Measurements from ENCODE around the gene NAA25.

- no peak for TF ChIP-seq ZNF217 (CRISPR knock-in tag; IDR thresholded peaks at IDR 0.05)
- TF ChIP-seq, protein P1, sequence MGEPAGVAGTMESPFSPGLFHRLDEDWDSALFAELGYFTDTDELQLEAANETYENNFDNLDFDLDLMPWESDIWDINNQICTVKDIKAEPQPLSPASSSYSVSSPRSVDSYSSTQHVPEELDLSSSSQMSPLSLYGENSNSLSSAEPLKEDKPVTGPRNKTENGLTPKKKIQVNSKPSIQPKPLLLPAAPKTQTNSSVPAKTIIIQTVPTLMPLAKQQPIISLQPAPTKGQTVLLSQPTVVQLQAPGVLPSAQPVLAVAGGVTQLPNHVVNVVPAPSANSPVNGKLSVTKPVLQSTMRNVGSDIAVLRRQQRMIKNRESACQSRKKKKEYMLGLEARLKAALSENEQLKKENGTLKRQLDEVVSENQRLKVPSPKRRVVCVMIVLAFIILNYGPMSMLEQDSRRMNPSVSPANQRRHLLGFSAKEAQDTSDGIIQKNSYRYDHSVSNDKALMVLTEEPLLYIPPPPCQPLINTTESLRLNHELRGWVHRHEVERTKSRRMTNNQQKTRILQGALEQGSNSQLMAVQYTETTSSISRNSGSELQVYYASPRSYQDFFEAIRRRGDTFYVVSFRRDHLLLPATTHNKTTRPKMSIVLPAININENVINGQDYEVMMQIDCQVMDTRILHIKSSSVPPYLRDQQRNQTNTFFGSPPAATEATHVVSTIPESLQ (CRISPR knock-in tag; IDR thresholded peaks at IDR 0.05) = no peak
- no peak for TF ChIP-seq ZBED1 (IDR thresholded peaks at IDR 0.05)
- no peak for TF ChIP-seq PREB (CRISPR knock-in tag; IDR thresholded peaks at IDR 0.05)
- no peak for TF ChIP-seq HIVEP1 (CRISPR knock-in tag; IDR thresholded peaks at IDR 0.05)
Observed at GRCh38 chr12:112004041-112004440, 104.5 kb downstream of the NAA25 start.
